Liver (tissue), 9 donors: ENCODE measurements around the gene TEX19. TPM values are rescaled to one million over a fixed set of nuclear protein-coding genes. Genes with fewer than 3 reads are reported as not detected.

Source experiments
- DNase-seq: peaks from one replicate; pipeline ENCODE4 v3.0.0-alpha.2; 2017; ENCODE audit warnings: low spot score
- H3K27ac ChIP-seq, 2 donors: one replicate each; pipeline ENCODE4 v1.7.0; 2013; ENCODE audit warnings: inconsistent platforms in 2 of 2, low read length in 2 of 2, control low read depth in 1 of 2, low read depth in 1 of 2, mild to moderate bottlenecking in 1 of 2
- H3K27me3 ChIP-seq, 4 donors: one replicate each; pipeline versions ENCODE4 v1.6.1 to v1.7.0; 2013; ENCODE audit warnings: low read length in 3 of 4, inconsistent platforms in 1 of 4, mild to moderate bottlenecking in 1 of 4, moderate library complexity in 1 of 4; ENCODE audit not compliant: control insufficient read depth in 4 of 4, insufficient read depth in 4 of 4
- H3K36me3 ChIP-seq, 4 donors: one replicate each; pipeline versions ENCODE4 v1.6.1 to v1.7.0; 2013; ENCODE audit warnings: low read length in 3 of 4, mild to moderate bottlenecking in 3 of 4, low read depth in 1 of 4, moderate library complexity in 1 of 4; ENCODE audit not compliant: control insufficient read depth in 4 of 4, insufficient read depth in 3 of 4
- H3K4me1 ChIP-seq, 4 donors: one replicate each; pipeline versions ENCODE4 v1.6.1 to v1.7.0; 2013; ENCODE audit warnings: low read length in 3 of 4, mild to moderate bottlenecking in 3 of 4, moderate library complexity in 1 of 4; ENCODE audit not compliant: control insufficient read depth in 4 of 4, insufficient read depth in 4 of 4
- H3K4me3 ChIP-seq, 3 donors: one replicate each; pipeline versions ENCODE4 v1.6.1 to v1.7.0; 2013; ENCODE audit warnings: low read length in 3 of 3, control low read depth in 1 of 3, low read depth in 1 of 3, mild to moderate bottlenecking in 1 of 3
- H3K9ac ChIP-seq, 2 donors: one replicate each; pipeline ENCODE4 v1.7.0; 2013; ENCODE audit warnings: low read length in 2 of 2, mild to moderate bottlenecking in 2 of 2, moderate library complexity in 2 of 2, control low read depth in 1 of 2, low read depth in 1 of 2
- H3K9me3 ChIP-seq, 4 donors: one replicate each; pipeline versions ENCODE4 v1.6.1 to v1.7.0; 2013; ENCODE audit warnings: low read length in 3 of 4; ENCODE audit not compliant: control insufficient read depth in 4 of 4
- EGR1 ChIP-seq, 2 donors: IDR thresholded peaks; 2 replicates each; pipeline ENCODE4 v1.6.1; 2016 to 2018; ENCODE audit warnings: antibody characterized with exemption in 2 of 2, low read depth in 2 of 2
- FOXA1 ChIP-seq: IDR thresholded peaks from 2 replicates; pipeline ENCODE4 v1.6.1; 2016; ENCODE audit warnings: antibody characterized with exemption
- FOXA2 ChIP-seq: IDR thresholded peaks from 2 replicates; pipeline ENCODE4 v1.6.1; 2016; ENCODE audit warnings: antibody characterized with exemption
- GABPA ChIP-seq, 2 donors: IDR thresholded peaks in 1 of 2; conservative IDR thresholded peaks in 1 of 2; 2 replicates each; pipeline ENCODE4 v1.6.1; 2016; ENCODE audit warnings: antibody characterized with exemption in 2 of 2, mild to moderate bottlenecking in 1 of 2, moderate library complexity in 1 of 2
- HNF4A ChIP-seq, 2 donors: conservative IDR thresholded peaks; 2 replicates each; pipeline ENCODE4 v1.6.1; 2016; ENCODE audit warnings: antibody characterized with exemption in 2 of 2, mild to moderate bottlenecking in 2 of 2
- HNF4G ChIP-seq: IDR thresholded peaks from 2 replicates; pipeline ENCODE4 v1.6.1; 2016; ENCODE audit warnings: antibody characterized with exemption
- JUND ChIP-seq, 2 donors: IDR thresholded peaks; 2 replicates each; pipeline ENCODE4 v1.6.1; 2016; ENCODE audit warnings: antibody characterized with exemption in 2 of 2
- NR2F2 ChIP-seq: IDR thresholded peaks from 2 replicates; pipeline ENCODE4 v1.6.1; 2016; ENCODE audit warnings: antibody characterized with exemption
- RAD21 ChIP-seq, 2 donors: IDR thresholded peaks; 2 replicates each; pipeline ENCODE4 v1.6.1; 2016; ENCODE audit warnings: antibody characterized with exemption in 2 of 2, mild to moderate bottlenecking in 2 of 2
- RXRA ChIP-seq, 2 donors: IDR thresholded peaks; 2 replicates each; pipeline ENCODE4 v1.6.1; 2017 to 2018; ENCODE audit warnings: antibody characterized with exemption in 2 of 2, mild to moderate bottlenecking in 1 of 2
- SP1 ChIP-seq: IDR thresholded peaks from 2 replicates; pipeline ENCODE4 v1.6.1; 2018; ENCODE audit warnings: antibody characterized with exemption, mild to moderate bottlenecking
- TAF1 ChIP-seq: conservative IDR thresholded peaks from 2 replicates; pipeline ENCODE4 v1.6.1; 2016; ENCODE audit warnings: antibody characterized with exemption, mild to moderate bottlenecking
- YY1 ChIP-seq: IDR thresholded peaks from 2 replicates; pipeline ENCODE4 v1.6.1; 2016; ENCODE audit warnings: antibody characterized with exemption, mild to moderate bottlenecking
- WGBS: extraction: QIAGEN DNeasy Blood & Tissue Kit; methylation state at CpG from one replicate; pipeline ENCODE4 v1.1.7; 2013; 5-methylcytosine and 5-hydroxymethylcytosine counted together
- polyA plus RNA-seq, 2 donors: library from polyadenylated mRNA; stranded (reverse) in 1 of 2; unstranded in 1 of 2; fragments of 200-250 nt in 1 of 2; fragments of >200 nt in 1 of 2; fragmentation: Nextera tagmentation in 1 of 2; extraction: Ambion mirVana in 1 of 2; gene quantifications; one replicate each; pipeline versions ENCODE4 v1.2.1 to v1.2.3, GENCODE V29; 2013 to 2015
- total RNA-seq, 2 donors: library from RNA; depleted of rRNA; stranded (reverse); fragments of >200 nt; gene quantifications; one replicate each; pipeline ENCODE4 v1.2.3, GENCODE V29; 2014
- TF ChIP-seq, protein P1 (sequence below): fragments of 150-350 bp; IDR thresholded peaks from 2 replicates; pipeline ENCODE4 v1.5.1; 2017; ENCODE audit warnings: improper control_type of control experiment, low read depth, low read length; ENCODE audit not compliant: missing input control
- TF ChIP-seq, protein P2 (sequence below): IDR thresholded peaks from 2 replicates; pipeline ENCODE4 v1.6.1; 2016; ENCODE audit warnings: antibody characterized with exemption
- TF ChIP-seq, protein P3 (sequence below): IDR thresholded peaks from 2 replicates; pipeline ENCODE4 v1.6.1; 2016; ENCODE audit warnings: antibody characterized with exemption
- TF ChIP-seq, protein P4 (sequence below): IDR thresholded peaks from 2 replicates; pipeline ENCODE4 v1.6.1; 2016; ENCODE audit warnings: antibody characterized with exemption, mild to moderate bottlenecking
- donor health status: healthy.
- donor health status: healthy.
- donor health status: healthy.
- donor health status: healthy.
- donor health status: healthy.

The TEX19 gene
- total and polyA plus RNA-seq, 4 donors = 0.14 TPM; not detected in 3

DNA sequence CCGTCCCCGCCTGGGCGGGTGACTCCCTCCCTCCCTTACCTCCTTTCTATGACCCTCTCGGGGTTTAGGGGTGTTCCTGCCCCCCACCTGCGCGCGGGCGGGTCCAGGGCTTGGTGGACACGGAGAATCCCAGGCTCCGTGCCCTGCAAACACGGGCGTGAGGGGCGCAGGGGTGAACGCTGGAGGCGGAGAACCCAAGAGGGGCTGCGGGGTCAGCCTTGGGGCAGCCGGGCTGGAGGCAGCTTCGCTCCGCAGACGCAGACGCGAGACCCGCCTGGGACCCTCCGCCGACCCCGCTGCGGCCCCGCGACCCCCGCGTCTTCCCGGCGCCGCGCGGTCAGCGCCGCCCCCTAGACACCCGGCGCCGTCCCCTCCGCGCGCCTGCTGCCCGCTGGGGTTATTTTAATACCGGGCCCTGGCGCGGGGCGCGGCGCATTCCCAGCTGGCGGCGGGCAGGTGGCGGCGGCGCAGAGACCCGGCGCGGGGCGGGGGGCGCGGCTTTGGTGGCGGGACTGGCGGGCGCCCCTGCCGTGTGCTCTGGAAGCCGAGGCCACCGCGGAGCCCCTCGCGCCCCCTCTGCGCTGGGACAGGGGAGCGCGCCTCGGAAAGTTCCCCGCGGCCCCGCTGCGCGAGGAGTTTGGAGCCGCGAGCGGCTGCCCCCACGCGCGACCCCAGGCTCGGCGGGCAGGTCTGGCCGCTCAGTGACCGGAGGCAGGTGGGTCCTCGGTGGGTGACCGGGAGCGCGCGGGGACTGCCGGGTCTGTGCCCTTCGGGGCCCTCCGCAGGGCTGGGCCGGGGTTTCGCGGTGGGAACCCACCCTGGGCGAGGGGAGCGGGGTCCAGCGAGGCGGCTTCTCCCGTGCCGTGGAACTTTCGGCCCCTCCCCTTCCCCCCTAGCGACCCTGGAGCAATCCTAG is 12.5 kb downstream of the TEX19 start, which contains the start of gene UTS2R:
UTS2R (plus strand) TSS at position 433 of the 916 bp plus-strand sequence. CDS start 2,560 bp downstream, outside the sequence.
- no peak for DNase-seq
- Histone ChIP-seq H3K4me1 (peaks cover 5 to 27% (median 15%) of the 10 kb centered on the region in 4 donors), H3K4me3 (peak within 1 kb of the TSS in 2 of 3 donors; percentile 55 to 60), H3K36me3 (no peaks in the 10 kb centered on the region), H3K9me3 (no peaks in the 10 kb centered on the region), H3K9ac (no peak within 1 kb of the TSS), H3K27ac (no peak within 1 kb of the TSS), H3K27me3 (peaks cover 0 to 17% (median 3%) of the 10 kb centered on the region in 4 donors)
- 9% methylated on average over 109 of the region's 109 CpGs for WGBS
- TF ChIP-seq, protein P1, sequence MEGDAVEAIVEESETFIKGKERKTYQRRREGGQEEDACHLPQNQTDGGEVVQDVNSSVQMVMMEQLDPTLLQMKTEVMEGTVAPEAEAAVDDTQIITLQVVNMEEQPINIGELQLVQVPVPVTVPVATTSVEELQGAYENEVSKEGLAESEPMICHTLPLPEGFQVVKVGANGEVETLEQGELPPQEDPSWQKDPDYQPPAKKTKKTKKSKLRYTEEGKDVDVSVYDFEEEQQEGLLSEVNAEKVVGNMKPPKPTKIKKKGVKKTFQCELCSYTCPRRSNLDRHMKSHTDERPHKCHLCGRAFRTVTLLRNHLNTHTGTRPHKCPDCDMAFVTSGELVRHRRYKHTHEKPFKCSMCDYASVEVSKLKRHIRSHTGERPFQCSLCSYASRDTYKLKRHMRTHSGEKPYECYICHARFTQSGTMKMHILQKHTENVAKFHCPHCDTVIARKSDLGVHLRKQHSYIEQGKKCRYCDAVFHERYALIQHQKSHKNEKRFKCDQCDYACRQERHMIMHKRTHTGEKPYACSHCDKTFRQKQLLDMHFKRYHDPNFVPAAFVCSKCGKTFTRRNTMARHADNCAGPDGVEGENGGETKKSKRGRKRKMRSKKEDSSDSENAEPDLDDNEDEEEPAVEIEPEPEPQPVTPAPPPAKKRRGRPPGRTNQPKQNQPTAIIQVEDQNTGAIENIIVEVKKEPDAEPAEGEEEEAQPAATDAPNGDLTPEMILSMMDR = no peak
- no peak for TF ChIP-seq FOXA1
- no peak for TF ChIP-seq GABPA (IDR thresholded peaks at IDR 0.05 in 1 of 2, conservative IDR thresholded peaks at IDR 0.05 in 1 of 2)
- TF ChIP-seq YY1 = no peak
- TF ChIP-seq SP1 = no peak
- no peak for TF ChIP-seq EGR1 (IDR thresholded peaks at IDR 0.05; ENCODE audit: low read depth in 2 of 2)
- no peak for TF ChIP-seq TAF1
- no peak for TF ChIP-seq HNF4A (conservative IDR thresholded peaks at IDR 0.05)
- no peak for TF ChIP-seq HNF4G
- TF ChIP-seq RXRA (IDR thresholded peaks at IDR 0.05) = no peak
- no peak for TF ChIP-seq RAD21 (IDR thresholded peaks at IDR 0.05)
- no peak for TF ChIP-seq NR2F2
- no peak for TF ChIP-seq JUND (IDR thresholded peaks at IDR 0.05)
- TF ChIP-seq, protein P2, sequence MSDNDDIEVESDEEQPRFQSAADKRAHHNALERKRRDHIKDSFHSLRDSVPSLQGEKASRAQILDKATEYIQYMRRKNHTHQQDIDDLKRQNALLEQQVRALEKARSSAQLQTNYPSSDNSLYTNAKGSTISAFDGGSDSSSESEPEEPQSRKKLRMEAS = no peak
- TF ChIP-seq, protein P3, sequence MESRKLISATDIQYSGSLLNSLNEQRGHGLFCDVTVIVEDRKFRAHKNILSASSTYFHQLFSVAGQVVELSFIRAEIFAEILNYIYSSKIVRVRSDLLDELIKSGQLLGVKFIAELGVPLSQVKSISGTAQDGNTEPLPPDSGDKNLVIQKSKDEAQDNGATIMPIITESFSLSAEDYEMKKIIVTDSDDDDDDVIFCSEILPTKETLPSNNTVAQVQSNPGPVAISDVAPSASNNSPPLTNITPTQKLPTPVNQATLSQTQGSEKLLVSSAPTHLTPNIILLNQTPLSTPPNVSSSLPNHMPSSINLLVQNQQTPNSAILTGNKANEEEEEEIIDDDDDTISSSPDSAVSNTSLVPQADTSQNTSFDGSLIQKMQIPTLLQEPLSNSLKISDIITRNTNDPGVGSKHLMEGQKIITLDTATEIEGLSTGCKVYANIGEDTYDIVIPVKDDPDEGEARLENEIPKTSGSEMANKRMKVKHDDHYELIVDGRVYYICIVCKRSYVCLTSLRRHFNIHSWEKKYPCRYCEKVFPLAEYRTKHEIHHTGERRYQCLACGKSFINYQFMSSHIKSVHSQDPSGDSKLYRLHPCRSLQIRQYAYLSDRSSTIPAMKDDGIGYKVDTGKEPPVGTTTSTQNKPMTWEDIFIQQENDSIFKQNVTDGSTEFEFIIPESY = no peak
- TF ChIP-seq, protein P4, sequence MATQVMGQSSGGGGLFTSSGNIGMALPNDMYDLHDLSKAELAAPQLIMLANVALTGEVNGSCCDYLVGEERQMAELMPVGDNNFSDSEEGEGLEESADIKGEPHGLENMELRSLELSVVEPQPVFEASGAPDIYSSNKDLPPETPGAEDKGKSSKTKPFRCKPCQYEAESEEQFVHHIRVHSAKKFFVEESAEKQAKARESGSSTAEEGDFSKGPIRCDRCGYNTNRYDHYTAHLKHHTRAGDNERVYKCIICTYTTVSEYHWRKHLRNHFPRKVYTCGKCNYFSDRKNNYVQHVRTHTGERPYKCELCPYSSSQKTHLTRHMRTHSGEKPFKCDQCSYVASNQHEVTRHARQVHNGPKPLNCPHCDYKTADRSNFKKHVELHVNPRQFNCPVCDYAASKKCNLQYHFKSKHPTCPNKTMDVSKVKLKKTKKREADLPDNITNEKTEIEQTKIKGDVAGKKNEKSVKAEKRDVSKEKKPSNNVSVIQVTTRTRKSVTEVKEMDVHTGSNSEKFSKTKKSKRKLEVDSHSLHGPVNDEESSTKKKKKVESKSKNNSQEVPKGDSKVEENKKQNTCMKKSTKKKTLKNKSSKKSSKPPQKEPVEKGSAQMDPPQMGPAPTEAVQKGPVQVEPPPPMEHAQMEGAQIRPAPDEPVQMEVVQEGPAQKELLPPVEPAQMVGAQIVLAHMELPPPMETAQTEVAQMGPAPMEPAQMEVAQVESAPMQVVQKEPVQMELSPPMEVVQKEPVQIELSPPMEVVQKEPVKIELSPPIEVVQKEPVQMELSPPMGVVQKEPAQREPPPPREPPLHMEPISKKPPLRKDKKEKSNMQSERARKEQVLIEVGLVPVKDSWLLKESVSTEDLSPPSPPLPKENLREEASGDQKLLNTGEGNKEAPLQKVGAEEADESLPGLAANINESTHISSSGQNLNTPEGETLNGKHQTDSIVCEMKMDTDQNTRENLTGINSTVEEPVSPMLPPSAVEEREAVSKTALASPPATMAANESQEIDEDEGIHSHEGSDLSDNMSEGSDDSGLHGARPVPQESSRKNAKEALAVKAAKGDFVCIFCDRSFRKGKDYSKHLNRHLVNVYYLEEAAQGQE = no peak
- no peak for TF ChIP-seq FOXA2
